OCI-LY7 (cell line): ENCODE measurements around the gene PLA2G4D.
A peak's percentile ranks its signal among the peaks of the same experiment; 100 is the strongest.

ENCODE experiments used
- CTCF ChIP-seq: fragments of 200-600 bp; sonication (generic); conservative IDR thresholded peaks from 2 replicates; pipeline ENCODE4 v1.5.1; 2014; ENCODE audit warnings: mild to moderate bottlenecking, antibody characterized with exemption, low read length, moderate library complexity, mixed read lengths
- EZH2phosphoT487 ChIP-seq: fragments of 200-600 bp; sonication (generic); IDR thresholded peaks from 2 replicates; pipeline ENCODE4 v1.6.1; 2018; ENCODE audit warnings: low read depth, borderline replicate concordance, mild to moderate bottlenecking, mixed run types, antibody characterized with exemption, low read length, moderate library complexity, mixed read lengths

GRCh38 chr15:42059661-42060476 lies 34.5 kb downstream of the PLA2G4D start:
- peak; percentile 98 for TF ChIP-seq CTCF
- no peak for TF ChIP-seq EZH2phosphoT487
